Measurements from ENCODE around the gene PLBD2. TPM values are rescaled to one million over a fixed set of nuclear protein-coding genes. Genes with fewer than 3 reads are reported as not detected.

Gene PLBD2
- total RNA-seq, 4 donors from 2014 or later = 17.0 to 32.4 (median 24.1) TPM

- DNase-seq = no peak
- H3K27me3 ChIP-seq = no peaks in the 10 kb centered on the region
- no peak overlapping the region for H3K4me3 ChIP-seq
- H3K27ac ChIP-seq = peak overlapping the region in 1 of 4 donors; percentile 91
- no peak for TF ChIP-seq POLR2A (IDR thresholded peaks at IDR 0.05)
- no peak for TF ChIP-seq CTCF (IDR thresholded peaks at IDR 0.05)
- H3K36me3 ChIP-seq = no peaks in the 10 kb centered on the region
- H3K9me3 ChIP-seq = no peaks in the 10 kb centered on the region
- H3K4me1 ChIP-seq = peaks cover 0 to 11% (median 0%) of the 10 kb centered on the region in 4 donors
These were observed 1.8 kb downstream of the PLBD2 start for GRCh38 chr12:113359939-113360748.

- TF ChIP-seq CTCF (IDR thresholded peaks at IDR 0.05) (no peak), POLR2A (IDR thresholded peaks at IDR 0.05) (no peak)
- peaks cover 0 to 7% (median 0%) of the 10 kb centered on the region in 4 donors for H3K4me1 ChIP-seq
- no peak overlapping the region for H3K4me3 ChIP-seq
- no peaks in the 10 kb centered on the region for H3K36me3 ChIP-seq
- no peak overlapping the region for H3K27ac ChIP-seq
- no peak for DNase-seq
- no peaks in the 10 kb centered on the region for H3K27me3 ChIP-seq
- H3K9me3 ChIP-seq = no peaks in the 10 kb centered on the region
These were observed 3.4 kb downstream of the PLBD2 start for GRCh38 chr12:113361574-113362370.

- Histone ChIP-seq H3K27ac (no peak overlapping the region), H3K4me1 (no peaks in the 10 kb centered on the region), H3K27me3 (no peaks in the 10 kb centered on the region), H3K4me3 (no peak overlapping the region), H3K9me3 (no peaks in the 10 kb centered on the region), H3K36me3 (no peaks in the 10 kb centered on the region)
- no peak for DNase-seq
- TF ChIP-seq POLR2A (IDR thresholded peaks at IDR 0.05) = no peak
These were observed 6.3 kb downstream of the PLBD2 start for GRCh38 chr12:113364698-113365097.

- DNase-seq = no peak
- H3K4me3 ChIP-seq = no peak overlapping the region
- no peaks in the 10 kb centered on the region for H3K27me3 ChIP-seq
- no peaks in the 10 kb centered on the region for H3K9me3 ChIP-seq
- no peak overlapping the region for H3K27ac ChIP-seq
- H3K4me1 ChIP-seq = no peaks in the 10 kb centered on the region
- H3K36me3 ChIP-seq = no peaks in the 10 kb centered on the region
- TF ChIP-seq CTCF (IDR thresholded peaks at IDR 0.05) (no peak), POLR2A (IDR thresholded peaks at IDR 0.05) (no peak)
These were observed 7.4 kb downstream of the PLBD2 start for GRCh38 chr12:113365639-113366395.

GRCh38 chr12:113366827-113367226 lies 8.4 kb downstream of the PLBD2 start:
- no peak for TF ChIP-seq CTCF (IDR thresholded peaks at IDR 0.05)
- TF ChIP-seq POLR2A (IDR thresholded peaks at IDR 0.05) = no peak
- Histone ChIP-seq H3K4me1 (no peaks in the 10 kb centered on the region), H3K36me3 (no peaks in the 10 kb centered on the region), H3K9me3 (no peaks in the 10 kb centered on the region), H3K27me3 (no peaks in the 10 kb centered on the region), H3K4me3 (no peak overlapping the region), H3K27ac (no peak overlapping the region)
- DNase-seq = no peak
